GM20000 (cell line): ENCODE results near the gene PDC.

ENCODE experiments used
- DNase-seq: peaks from one replicate; pipeline ENCODE4 v3.0.0; 2012; ENCODE audit warnings: low spot score
- TF ChIP-seq, protein P1 (sequence below): IDR thresholded peaks from 2 replicates; pipeline ENCODE4 v1.5.1; 2012; ENCODE audit warnings: mild to moderate bottlenecking, control low read depth; ENCODE audit errors: extremely low read depth, missing control alignments

PDC gene

DNA sequence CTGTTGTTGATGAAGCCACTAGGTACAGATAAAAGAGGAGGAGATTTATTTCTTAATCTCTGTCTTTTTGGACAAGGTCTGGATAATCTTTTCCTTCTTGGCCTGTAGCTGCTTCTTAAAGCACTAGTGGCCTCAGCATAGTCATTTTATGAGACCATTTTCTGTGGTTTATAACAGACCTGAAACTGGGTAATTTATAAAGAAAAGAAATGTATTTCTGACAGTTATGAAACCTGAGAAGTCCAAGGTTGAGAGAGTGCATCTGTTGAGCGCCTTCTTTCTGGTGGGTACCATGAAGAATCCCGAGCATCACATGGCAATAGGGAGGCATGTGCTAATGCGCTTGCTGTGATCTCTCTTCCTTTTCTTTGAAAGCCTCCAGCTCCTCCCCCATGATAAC, 36.7 kb upstream of the PDC start:
- TF ChIP-seq, protein P1, sequence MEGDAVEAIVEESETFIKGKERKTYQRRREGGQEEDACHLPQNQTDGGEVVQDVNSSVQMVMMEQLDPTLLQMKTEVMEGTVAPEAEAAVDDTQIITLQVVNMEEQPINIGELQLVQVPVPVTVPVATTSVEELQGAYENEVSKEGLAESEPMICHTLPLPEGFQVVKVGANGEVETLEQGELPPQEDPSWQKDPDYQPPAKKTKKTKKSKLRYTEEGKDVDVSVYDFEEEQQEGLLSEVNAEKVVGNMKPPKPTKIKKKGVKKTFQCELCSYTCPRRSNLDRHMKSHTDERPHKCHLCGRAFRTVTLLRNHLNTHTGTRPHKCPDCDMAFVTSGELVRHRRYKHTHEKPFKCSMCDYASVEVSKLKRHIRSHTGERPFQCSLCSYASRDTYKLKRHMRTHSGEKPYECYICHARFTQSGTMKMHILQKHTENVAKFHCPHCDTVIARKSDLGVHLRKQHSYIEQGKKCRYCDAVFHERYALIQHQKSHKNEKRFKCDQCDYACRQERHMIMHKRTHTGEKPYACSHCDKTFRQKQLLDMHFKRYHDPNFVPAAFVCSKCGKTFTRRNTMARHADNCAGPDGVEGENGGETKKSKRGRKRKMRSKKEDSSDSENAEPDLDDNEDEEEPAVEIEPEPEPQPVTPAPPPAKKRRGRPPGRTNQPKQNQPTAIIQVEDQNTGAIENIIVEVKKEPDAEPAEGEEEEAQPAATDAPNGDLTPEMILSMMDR, result no peak
- no peak for DNase-seq

- TF ChIP-seq, protein P1, result no peak
- DNase-seq, result no peak
Measured at GRCh38 chr1:186496171-186496851, 35.4 kb upstream of the PDC start.

DNA sequence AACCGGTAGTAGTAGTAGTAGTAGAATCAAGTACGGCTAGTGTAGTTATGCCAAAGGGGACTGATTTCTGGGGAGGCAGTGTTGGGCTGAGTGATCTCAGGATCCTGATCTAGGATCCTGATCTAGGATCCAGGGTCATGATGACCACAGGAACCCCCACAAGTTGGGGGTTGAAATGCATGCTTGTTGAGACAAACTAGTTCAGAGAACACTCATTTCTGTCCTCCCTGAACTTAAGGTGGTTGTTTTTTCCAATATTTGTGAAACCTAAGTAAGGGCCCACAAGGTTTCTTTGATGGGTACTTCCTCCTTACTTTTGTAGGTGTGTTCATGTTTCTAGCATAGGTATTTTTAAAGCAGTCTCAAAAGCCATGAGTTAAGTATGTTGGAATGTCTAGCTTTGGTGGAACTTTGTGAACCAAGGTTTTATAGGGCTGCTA, 33.9 kb upstream of the PDC start:
- TF ChIP-seq, protein P1, result no peak
- no peak for DNase-seq

GRCh38 chr1:186492531-186493291, 31.8 kb upstream of the PDC start:
- no peak for DNase-seq
- TF ChIP-seq, protein P1, result no peak

GRCh38 chr1:186491336-186491735, 30.4 kb upstream of the PDC start:
- TF ChIP-seq, protein P1, result no peak
- DNase-seq, result no peak

DNA sequence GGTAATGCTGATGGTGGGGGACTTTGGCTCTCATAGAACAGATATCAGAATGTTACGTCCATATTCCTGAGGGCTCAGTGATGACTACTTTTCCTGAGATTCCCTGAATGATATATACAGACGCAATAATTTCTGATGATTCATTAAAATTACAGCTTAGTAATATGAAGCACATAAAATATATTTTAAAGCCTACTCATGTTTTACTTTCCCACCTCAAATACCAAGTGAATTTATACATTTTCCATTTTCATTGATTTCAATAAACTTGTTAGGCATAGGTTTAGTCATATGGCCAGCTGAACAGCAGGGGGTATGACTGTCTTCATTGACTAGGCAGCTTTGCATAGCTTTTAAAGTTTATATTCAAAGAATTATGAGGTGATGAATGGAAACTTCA, 26.2 kb upstream of the PDC start:
- no peak for DNase-seq
- TF ChIP-seq, protein P1, result no peak

DNA sequence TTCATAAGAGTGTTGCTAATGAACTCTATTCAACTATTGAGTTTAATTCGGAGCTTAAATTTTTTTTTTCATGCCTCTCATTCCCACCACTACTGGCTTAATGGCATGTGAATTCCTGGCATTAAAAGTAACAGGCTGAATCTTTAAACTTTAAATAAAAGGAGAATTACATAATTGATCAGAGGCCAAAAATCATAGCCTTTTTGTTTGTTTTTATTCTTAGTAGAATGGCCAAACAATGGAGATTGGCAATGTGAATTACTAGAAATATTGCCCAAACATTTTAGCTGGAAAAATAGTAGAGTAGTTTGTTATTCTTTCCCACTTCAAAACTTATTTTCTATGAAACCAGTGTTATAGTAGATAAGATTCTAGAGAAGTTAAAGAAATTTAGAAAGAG, 25.1 kb upstream of the PDC start:
- no peak for DNase-seq
- TF ChIP-seq, protein P1, result no peak
